T-helper 2 cell treated with Interferon-gamma antibody and Interleukin-4, amounts not matched to agents 100 ng/mL and 5 ng/mL, for 36 hours (primary cell): Measurements from ENCODE around the gene FRMPD4. TPM values are rescaled to one million over a fixed set of nuclear protein-coding genes. Genes with fewer than 3 reads are reported as not detected.

Source experiments
- intact Hi-C: fragments of 100-400 bp; cut with micrococcal nuclease; formaldehyde crosslinking; loops from one replicate; pipeline ENCODE4 v1.15.1; 2023
- total RNA-seq: library from RNA; stranded (reverse); gene quantifications from 2 replicates; pipeline ENCODE4 v1.2.3, GENCODE V29; 2022

FRMPD4 gene
- total RNA-seq, 1 donor from 2014 or later, result not detected

GRCh38 chrX:12292996-12293765 is 154.9 kb downstream of the FRMPD4 start:
- intact Hi-C loops, result no loop called here

- intact Hi-C loops, result no loop called here
These were observed 159.1 kb downstream of the FRMPD4 start for GRCh38 chrX:12297353-12297752.

GRCh38 chrX:12301288-12301687 is 163.0 kb downstream of the FRMPD4 start:
- intact Hi-C loops, result no loop called here

- intact Hi-C loops, result no loop called here
These were observed 166.0 kb downstream of the FRMPD4 start for GRCh38 chrX:12304261-12304660.

- intact Hi-C loops, result no loop called here
These were observed 169.7 kb downstream of the FRMPD4 start for GRCh38 chrX:12307961-12308360.

GRCh38 chrX:12308420-12308819 is 170.1 kb downstream of the FRMPD4 start:
- intact Hi-C loops, result no loop called here

- intact Hi-C loops, result no loop called here
These were observed 170.9 kb downstream of the FRMPD4 start for GRCh38 chrX:12309040-12309743.

- intact Hi-C loops, result no loop called here
These were observed 171.4 kb downstream of the FRMPD4 start for GRCh38 chrX:12309744-12310076.

- intact Hi-C loops, result no loop called here
These were observed 176.4 kb downstream of the FRMPD4 start for GRCh38 chrX:12314651-12315050.

- intact Hi-C loops, result no loop called here
These were observed 177.3 kb downstream of the FRMPD4 start for GRCh38 chrX:12315526-12315925.

GRCh38 chrX:12319003-12319519 is 180.8 kb downstream of the FRMPD4 start:
- intact Hi-C loops, result no loop called here

GRCh38 chrX:12319992-12320391 is 181.7 kb downstream of the FRMPD4 start:
- intact Hi-C loops, result no loop called here

- intact Hi-C loops, result no loop called here
These were observed 183.8 kb downstream of the FRMPD4 start for GRCh38 chrX:12322031-12322430.

- intact Hi-C loops, result no loop called here
These were observed 186.9 kb downstream of the FRMPD4 start for GRCh38 chrX:12325171-12325570.

GRCh38 chrX:12327836-12328235 is 189.6 kb downstream of the FRMPD4 start:
- intact Hi-C loops, result no loop called here

GRCh38 chrX:12329476-12329875 is 191.2 kb downstream of the FRMPD4 start:
- intact Hi-C loops, result no loop called here

GRCh38 chrX:12330841-12331240 is 192.6 kb downstream of the FRMPD4 start:
- intact Hi-C loops, result no loop called here

- intact Hi-C loops, result no loop called here
These were observed 194.6 kb downstream of the FRMPD4 start for GRCh38 chrX:12332786-12333347.

- intact Hi-C loops, result no loop called here
These were observed 201.6 kb downstream of the FRMPD4 start for GRCh38 chrX:12339921-12340320.

GRCh38 chrX:12344954-12345353 is 206.7 kb downstream of the FRMPD4 start:
- intact Hi-C loops, result no loop called here

- intact Hi-C loops, result no loop called here
These were observed 210.9 kb downstream of the FRMPD4 start for GRCh38 chrX:12349201-12349600.

GRCh38 chrX:12352922-12353321 is 214.6 kb downstream of the FRMPD4 start:
- intact Hi-C loops, result no loop called here
